ENCODE results near the gene BCAS3.

The BCAS3 gene

DNA sequence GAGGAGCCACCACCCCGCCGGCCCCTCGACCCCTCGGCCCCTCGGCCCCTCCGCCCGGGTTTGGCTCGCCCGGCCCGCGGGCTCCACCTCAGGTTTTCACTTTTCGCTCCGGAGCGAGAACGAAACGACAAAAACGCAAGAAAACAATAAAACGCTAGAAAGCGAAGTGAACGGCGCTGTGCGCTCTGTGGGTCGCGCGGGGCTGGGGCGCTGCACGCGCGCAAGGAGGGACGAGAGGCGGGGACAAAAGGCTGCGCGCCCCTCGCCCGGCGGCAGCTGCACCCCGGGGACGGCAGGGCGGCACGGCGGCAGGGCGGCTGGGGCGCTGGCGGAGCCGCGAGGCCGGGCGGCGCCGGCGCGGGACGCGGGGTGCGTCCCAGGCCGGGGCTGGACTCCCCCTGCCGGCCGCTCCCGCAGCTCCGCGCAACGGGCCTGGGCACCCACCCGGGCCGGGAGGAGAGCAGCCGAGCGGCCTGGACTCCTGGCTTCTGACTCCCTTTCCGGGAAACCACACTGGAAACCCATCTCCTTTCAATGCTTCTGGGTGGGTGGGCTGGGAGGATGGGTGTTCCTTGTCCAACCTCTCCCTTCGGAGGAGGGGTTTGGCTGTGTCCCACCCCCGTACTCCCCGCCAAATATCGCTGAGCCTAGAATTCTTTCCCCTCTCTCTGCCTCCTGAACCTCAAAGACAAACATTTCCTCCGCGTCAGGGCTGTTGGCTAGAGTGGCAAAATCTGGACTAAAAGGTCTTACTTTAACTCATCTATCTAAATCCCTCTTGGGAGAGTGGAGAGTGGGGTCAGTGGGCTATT is 731.9 kb downstream of the BCAS3 start:
- peak overlapping the region; percentile 30 for H3K4me3 ChIP-seq (ENCODE audit: extremely low read depth, insufficient read depth, low read length, poor library complexity, severe bottlenecking)
- no peaks in the 10 kb centered on the region for H3K36me3 ChIP-seq (ENCODE audit: control insufficient read depth, insufficient read depth, low read length)
- whole genome bisulfite sequencing, 2 experiments (ENCODE audit: insufficient coverage in 2 of 2) = 2 to 4% methylated on average over 23 to 49 of the region's 73 CpGs
- no peak overlapping the region for H3K27ac ChIP-seq (ENCODE audit: low read depth, low read length, severe bottlenecking)
- H3K4me1 ChIP-seq (ENCODE audit: control insufficient read depth, insufficient read depth, low read length, poor library complexity, severe bottlenecking) = no peaks in the 10 kb centered on the region
- no peaks in the 10 kb centered on the region for H3K9me3 ChIP-seq (ENCODE audit: control insufficient read depth, low read length)

GRCh38 chr17:61410141-61411010 is 732.7 kb downstream of the BCAS3 start:
- Histone ChIP-seq H3K9me3 (ENCODE audit: control insufficient read depth, low read length) (no peaks in the 10 kb centered on the region), H3K4me1 (ENCODE audit: control insufficient read depth, insufficient read depth, low read length, poor library complexity, severe bottlenecking) (no peaks in the 10 kb centered on the region), H3K27ac (ENCODE audit: low read depth, low read length, severe bottlenecking) (no peak overlapping the region), H3K4me3 (ENCODE audit: extremely low read depth, insufficient read depth, low read length, poor library complexity, severe bottlenecking) (peak overlapping the region; percentile 57), H3K36me3 (ENCODE audit: control insufficient read depth, insufficient read depth, low read length) (no peaks in the 10 kb centered on the region)
- WGBS, 2 experiments (ENCODE audit: insufficient coverage in 2 of 2) = 7 to 13% methylated on average over 33 to 41 of the region's 48 CpGs

- no peaks in the 10 kb centered on the region for H3K9me3 ChIP-seq (ENCODE audit: control insufficient read depth, low read length)
- H3K4me3 ChIP-seq (ENCODE audit: extremely low read depth, insufficient read depth, low read length, poor library complexity, severe bottlenecking) = peak overlapping the region; percentile 57
- peak overlapping the region; percentile 29 for H3K27ac ChIP-seq (ENCODE audit: low read depth, low read length, severe bottlenecking)
- H3K4me1 ChIP-seq (ENCODE audit: control insufficient read depth, insufficient read depth, low read length, poor library complexity, severe bottlenecking) = no peaks in the 10 kb centered on the region
- 1% methylated on average over 18 to 23 of the region's 29 CpGs for WGBS, 2 experiments (ENCODE audit: insufficient coverage in 2 of 2)
- no peaks in the 10 kb centered on the region for H3K36me3 ChIP-seq (ENCODE audit: control insufficient read depth, insufficient read depth, low read length)
Observed at GRCh38 chr17:61411011-61411260, 733.3 kb downstream of the BCAS3 start.

- 1 to 2% methylated on average over 53 to 66 of the region's 75 CpGs for WGBS, 2 experiments (ENCODE audit: insufficient coverage in 2 of 2)
- peak overlapping the region; percentile 57 for H3K4me3 ChIP-seq (ENCODE audit: extremely low read depth, insufficient read depth, low read length, poor library complexity, severe bottlenecking)
- H3K4me1 ChIP-seq (ENCODE audit: control insufficient read depth, insufficient read depth, low read length, poor library complexity, severe bottlenecking) = no peaks in the 10 kb centered on the region
- H3K27ac ChIP-seq (ENCODE audit: low read depth, low read length, severe bottlenecking) = peak overlapping the region; percentile 45
- no peaks in the 10 kb centered on the region for H3K36me3 ChIP-seq (ENCODE audit: control insufficient read depth, insufficient read depth, low read length)
- H3K9me3 ChIP-seq (ENCODE audit: control insufficient read depth, low read length) = no peaks in the 10 kb centered on the region
Observed at GRCh38 chr17:61411261-61412142, 733.9 kb downstream of the BCAS3 start.

GRCh38 chr17:61412143-61412859 is 734.6 kb downstream of the BCAS3 start:
- Histone ChIP-seq H3K27ac (ENCODE audit: low read depth, low read length, severe bottlenecking) (peak overlapping the region; percentile 45), H3K4me3 (ENCODE audit: extremely low read depth, insufficient read depth, low read length, poor library complexity, severe bottlenecking) (peak overlapping the region; percentile 57), H3K4me1 (ENCODE audit: control insufficient read depth, insufficient read depth, low read length, poor library complexity, severe bottlenecking) (no peaks in the 10 kb centered on the region), H3K36me3 (ENCODE audit: control insufficient read depth, insufficient read depth, low read length) (no peaks in the 10 kb centered on the region), H3K9me3 (ENCODE audit: control insufficient read depth, low read length) (no peaks in the 10 kb centered on the region)
- WGBS, 2 experiments (ENCODE audit: insufficient coverage in 2 of 2) = 0 to 1% methylated on average over 62 to 63 of the region's 69 CpGs

GRCh38 chr17:61412860-61413660 is 735.4 kb downstream of the BCAS3 start:
- Histone ChIP-seq H3K4me3 (ENCODE audit: extremely low read depth, insufficient read depth, low read length, poor library complexity, severe bottlenecking) (peak overlapping the region; percentile 57), H3K36me3 (ENCODE audit: control insufficient read depth, insufficient read depth, low read length) (no peaks in the 10 kb centered on the region), H3K27ac (ENCODE audit: low read depth, low read length, severe bottlenecking) (no peak overlapping the region), H3K9me3 (ENCODE audit: control insufficient read depth, low read length) (no peaks in the 10 kb centered on the region), H3K4me1 (ENCODE audit: control insufficient read depth, insufficient read depth, low read length, poor library complexity, severe bottlenecking) (no peaks in the 10 kb centered on the region)
- 3 to 9% methylated on average over 23 to 32 of the region's 38 CpGs for WGBS, 2 experiments (ENCODE audit: insufficient coverage in 2 of 2)

- H3K9me3 ChIP-seq (ENCODE audit: control insufficient read depth, low read length) = no peaks in the 10 kb centered on the region
- H3K36me3 ChIP-seq (ENCODE audit: control insufficient read depth, insufficient read depth, low read length) = no peaks in the 10 kb centered on the region
- 83 to 94% methylated on average over 6 to 7 of the region's 8 CpGs for WGBS, 2 experiments (ENCODE audit: insufficient coverage in 2 of 2)
- peak overlapping the region; percentile 57 for H3K4me3 ChIP-seq (ENCODE audit: extremely low read depth, insufficient read depth, low read length, poor library complexity, severe bottlenecking)
- no peaks in the 10 kb centered on the region for H3K4me1 ChIP-seq (ENCODE audit: control insufficient read depth, insufficient read depth, low read length, poor library complexity, severe bottlenecking)
- no peak overlapping the region for H3K27ac ChIP-seq (ENCODE audit: low read depth, low read length, severe bottlenecking)
Observed at GRCh38 chr17:61413661-61414126, 736.0 kb downstream of the BCAS3 start.

DNA sequence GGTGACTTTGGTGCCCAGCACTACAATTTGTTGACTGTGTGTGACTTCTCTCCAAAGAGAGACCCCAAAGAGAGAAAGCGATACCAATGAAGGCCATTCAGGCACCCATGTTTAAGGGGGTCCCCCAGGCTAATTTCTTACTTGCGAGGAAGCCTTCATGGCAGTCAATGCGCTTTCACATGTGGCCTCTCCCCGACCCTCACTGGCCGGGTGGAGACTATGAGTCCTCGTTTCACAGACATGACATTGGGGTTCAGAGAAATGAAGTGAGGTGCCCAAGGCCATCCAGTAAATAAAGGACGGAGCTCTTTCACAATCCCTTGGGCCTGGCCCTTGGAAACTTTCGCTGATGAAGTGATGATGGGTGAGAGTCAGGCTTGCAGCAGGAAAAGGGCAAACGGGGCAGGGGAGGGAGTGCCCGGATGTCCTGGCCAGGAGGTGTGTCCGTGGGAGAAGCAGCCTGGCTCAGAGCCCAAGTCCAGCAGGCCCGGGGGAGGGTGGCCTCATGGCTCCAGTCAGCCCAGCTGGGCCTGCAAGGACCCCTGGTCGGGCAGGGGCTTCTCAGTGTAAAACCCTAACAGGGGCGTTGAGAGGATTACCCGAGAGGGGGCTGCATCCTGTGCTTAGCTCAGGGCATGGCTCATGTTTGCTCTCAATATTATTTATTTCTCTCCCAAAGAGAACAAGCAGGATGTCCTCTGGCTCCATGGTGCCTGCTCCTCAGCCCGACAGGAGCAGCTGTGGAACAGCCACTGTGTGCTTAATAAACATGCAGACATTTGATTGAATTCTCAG is 736.7 kb downstream of the BCAS3 start:
- Histone ChIP-seq H3K4me3 (ENCODE audit: extremely low read depth, insufficient read depth, low read length, poor library complexity, severe bottlenecking) (no peak overlapping the region), H3K4me1 (ENCODE audit: control insufficient read depth, insufficient read depth, low read length, poor library complexity, severe bottlenecking) (no peaks in the 10 kb centered on the region), H3K27ac (ENCODE audit: low read depth, low read length, severe bottlenecking) (no peak overlapping the region), H3K36me3 (ENCODE audit: control insufficient read depth, insufficient read depth, low read length) (no peaks in the 10 kb centered on the region), H3K9me3 (ENCODE audit: control insufficient read depth, low read length) (no peaks in the 10 kb centered on the region)
- 89% methylated on average over 15 to 16 of the region's 16 CpGs for WGBS, 2 experiments (ENCODE audit: insufficient coverage in 2 of 2)

DNA sequence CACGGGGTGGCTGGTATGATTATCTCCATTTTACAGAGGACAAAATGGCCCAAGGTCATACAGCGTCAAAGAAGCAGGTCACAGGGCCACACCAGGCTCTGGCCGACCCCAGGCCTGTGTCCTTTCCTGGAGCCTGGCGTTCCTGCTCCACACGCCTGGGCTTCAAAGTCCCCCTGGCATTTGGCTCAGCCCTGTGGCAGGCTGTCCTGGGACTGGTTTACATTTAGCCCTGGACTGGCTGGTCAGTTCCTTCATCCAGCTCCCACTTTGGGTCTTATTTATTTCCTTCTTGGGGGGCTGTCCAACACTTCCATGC is 737.2 kb downstream of the BCAS3 start:
- no peaks in the 10 kb centered on the region for H3K4me1 ChIP-seq (ENCODE audit: control insufficient read depth, insufficient read depth, low read length, poor library complexity, severe bottlenecking)
- no peak overlapping the region for H3K27ac ChIP-seq (ENCODE audit: low read depth, low read length, severe bottlenecking)
- H3K9me3 ChIP-seq (ENCODE audit: control insufficient read depth, low read length) = no peaks in the 10 kb centered on the region
- no peaks in the 10 kb centered on the region for H3K36me3 ChIP-seq (ENCODE audit: control insufficient read depth, insufficient read depth, low read length)
- 91 to 99% methylated on average over 5 of the region's 5 CpGs for WGBS, 2 experiments (ENCODE audit: insufficient coverage in 2 of 2)
- no peak overlapping the region for H3K4me3 ChIP-seq (ENCODE audit: extremely low read depth, insufficient read depth, low read length, poor library complexity, severe bottlenecking)

Measured in mesodermal cell (in vitro differentiated cells).